GM12878 (cell line): Measurements from ENCODE around the gene HLA-DPB1. TPM values are rescaled to one million over a fixed set of nuclear protein-coding genes. Genes with fewer than 3 reads are reported as not detected.

Source experiments
- ATAC-seq: fragments of 200-7000 bp; cut with Tn5 transposase; 3 replicates; pipeline ENCODE4 v1.9.1; 2020; ENCODE audit warnings: mild to moderate bottlenecking, moderate library complexity
- BruUV-seq: library from RNA; stranded (reverse); fragments of 400-500 nt; replicated peaks from 2 replicates; lab custom pipeline; 2021; lab: Mats Ljungman, UMichigan
- CTCF ChIA-PET: fragments of 300-600 bp; sonication (Branson Sonifier 250); formaldehyde crosslinking; extraction: SDS; loops from one replicate; lab custom pipeline; 2021; ENCODE audit warnings: inconsistent platforms; lab: Yijun Ruan, JAX
- POLR2A ChIA-PET: fragments of 350-600 bp; formaldehyde crosslinking; extraction: SDS; loops from one replicate; lab custom pipeline; 2021; ENCODE audit warnings: inconsistent platforms; lab: Charles Lee
- RAD21 ChIA-PET: fragments of 300-600 bp; sonication (Branson Sonifier 250); formaldehyde crosslinking; loops from one replicate; lab custom pipeline; 2023; ENCODE audit warnings: antibody characterized with exemption; ENCODE audit not compliant: unreplicated experiment; lab: Charles Lee
- SMC1A ChIA-PET: fragments of 300-600 bp; sonication (Branson Sonifier 250); formaldehyde crosslinking; loops from one replicate; lab custom pipeline; 2023; ENCODE audit not compliant: unreplicated experiment, uncharacterized antibody; lab: Charles Lee
- DNase-seq: peaks from one replicate; pipeline ENCODE4 v3.0.0-alpha.2; 2011; ENCODE audit warnings: low read depth, low spot score
- FAIRE-seq: peaks from 3 replicates; lab custom pipeline; 2011; peaks lifted over from hg19 to GRCh38; lab: Jason Lieb, UNC
- H2AFZ ChIP-seq: 2 replicates; pipeline ENCODE4 v1.6.0; 2011; ENCODE audit warnings: low read depth, low read length, control low read depth; ENCODE audit not compliant: control insufficient read depth
- H3K27ac ChIP-seq: 2 replicates; pipeline ENCODE4 v1.5.1; 2011; ENCODE audit warnings: control low read depth; ENCODE audit not compliant: control insufficient read depth, insufficient read depth
- H3K27me3 ChIP-seq, 2 experiments: replicated peaks in 1 of 2; 2 replicates each; pipeline versions ENCODE4 v1.6.0 to v1.6.1; 2011; ENCODE audit warnings: low read length in 1 of 2; ENCODE audit not compliant: control insufficient read depth in 2 of 2, insufficient read depth in 2 of 2
- H3K36me3 ChIP-seq, 2 experiments: 2 replicates each; pipeline ENCODE4 v1.5.1; 2011; ENCODE audit warnings: low read length in 1 of 2; ENCODE audit not compliant: control insufficient read depth in 2 of 2, insufficient read depth in 2 of 2
- H3K4me1 ChIP-seq: 2 replicates; pipeline ENCODE4 v1.6.1; 2011; ENCODE audit warnings: mild to moderate bottlenecking, low read length, moderate library complexity, mixed read lengths; ENCODE audit not compliant: control insufficient read depth, insufficient read depth
- H3K4me2 ChIP-seq: 2 replicates; pipeline ENCODE4 v1.6.0; 2011; ENCODE audit warnings: control low read depth; ENCODE audit not compliant: control insufficient read depth, insufficient read depth
- H3K4me3 ChIP-seq: fragments of 200-600 bp; sonication (generic); 2 replicates; pipeline ENCODE4 v1.5.1; 2016
- H3K79me2 ChIP-seq: 2 replicates; pipeline ENCODE4 v1.6.0; 2011; ENCODE audit warnings: low read length; ENCODE audit not compliant: control insufficient read depth, insufficient read depth
- H3K9ac ChIP-seq: 2 replicates; pipeline ENCODE4 v1.8.0; 2011; ENCODE audit warnings: low read length, control low read depth, mixed read lengths; ENCODE audit not compliant: control insufficient read depth, insufficient read depth
- H3K9me3 ChIP-seq: replicated peaks from 3 replicates; pipeline ENCODE4 v1.5.1; 2011; ENCODE audit warnings: mild to moderate bottlenecking, low read length; ENCODE audit not compliant: control insufficient read depth, insufficient read depth
- H4K20me1 ChIP-seq: 2 replicates; pipeline ENCODE4 v1.6.0; 2011; ENCODE audit not compliant: control insufficient read depth, insufficient read depth
- CEBPZ ChIP-seq: fragments of 150-350 bp; IDR thresholded peaks from 2 replicates; pipeline ENCODE4 v1.6.1; 2016; ENCODE audit warnings: low read depth, low read length
- IKZF2 ChIP-seq, 2 experiments: fragments of 450-650 bp; IDR thresholded peaks; 2 replicates each; pipeline ENCODE4 v1.6.1; 2017; ENCODE audit warnings: mild to moderate bottlenecking in 2 of 2, moderate library complexity in 2 of 2
- KDM1A ChIP-seq: fragments of 200-600 bp; sonication (generic); IDR thresholded peaks from 2 replicates; pipeline ENCODE4 v1.6.1; 2016; ENCODE audit warnings: borderline replicate concordance
- MTA3 ChIP-seq: IDR thresholded peaks from 2 replicates; pipeline ENCODE4 v1.6.1; 2012; ENCODE audit warnings: low read length, inconsistent platforms, borderline replicate concordance
- NFXL1 ChIP-seq: fragments of 450-650 bp; IDR thresholded peaks from 2 replicates; pipeline ENCODE4 v1.6.1; 2017; ENCODE audit warnings: antibody characterized with exemption, mild to moderate bottlenecking, borderline replicate concordance
- YBX1 ChIP-seq: fragments of 450-650 bp; IDR thresholded peaks from 2 replicates; pipeline ENCODE4 v1.6.1; 2016; ENCODE audit warnings: antibody characterized with exemption
- WGBS: methylation state at CpG from one replicate; pipeline ENCODE4 v1.1.6; 2016; ENCODE audit warnings: low lambda C conversion rate; ENCODE audit not compliant: insufficient replicate concordance, insufficient coverage; ENCODE audit errors: missing lambda C conversion rate; 5-methylcytosine and 5-hydroxymethylcytosine counted together
- in situ Hi-C: fragments of 300-500 bp; cut with MboI; formaldehyde crosslinking; loops from 9 replicates; pipeline ENCODE4 v1.14.3; 2018; ENCODE audit warnings: mixed read lengths
- intact Hi-C: fragments of 100-400 bp; cut with micrococcal nuclease; formaldehyde crosslinking; loops from one replicate; pipeline ENCODE4 v1.14.2; 2022; ENCODE audit not compliant: unreplicated experiment
- polyA plus RNA-seq, 11 experiments: library from polyadenylated mRNA; depleted of rRNA in 4 of 11; unstranded in 6 of 11; stranded (reverse) in 5 of 11; fragments of >200 nt; fragmentation: Nextera tagmentation in 4 of 11; fragmentation: Illumina TruSeq in 1 of 11; extraction: Ambion mirVana in 4 of 11; extraction: Trizol in 1 of 11; gene quantifications; 1 replicate in 1 of 11; 2 replicates in 10 of 11; pipeline versions ENCODE4 v1.2.1 to v1.2.3, GENCODE V29; 2011 to 2016; ENCODE audit warnings: inconsistent platforms in 2 of 11, missing spikeins in 2 of 11, low read depth in 1 of 11
- total RNA-seq, 4 experiments: library from RNA; depleted of rRNA in 3 of 4; stranded (reverse); fragments of >200 nt in 3 of 4; fragmentation: Illumina TruSeq in 1 of 4; extraction: Trizol in 1 of 4; gene quantifications; 2 replicates each; pipeline versions ENCODE4 v1.2.1 to v1.2.3, GENCODE V29; 2013 to 2021
- TF ChIP-seq, protein P1 (sequence below): IDR thresholded peaks from 2 replicates; pipeline ENCODE4 v1.6.1; 2011; ENCODE audit warnings: mild to moderate bottlenecking, low read depth, low read length, moderate library complexity; ENCODE audit not compliant: insufficient replicate concordance
- TF ChIP-seq, protein P2 (sequence below): IDR thresholded peaks from 2 replicates; pipeline ENCODE4 v1.6.1; 2012; ENCODE audit warnings: improper control_type of control experiment, low read depth, low read length; ENCODE audit not compliant: insufficient replicate concordance
- TF ChIP-seq, protein P3 (sequence below): fragments of 450-650 bp; IDR thresholded peaks from 2 replicates; pipeline ENCODE4 v1.6.1; 2017; ENCODE audit warnings: low read depth, mild to moderate bottlenecking, moderate library complexity

Gene HLA-DPB1
- total and polyA plus RNA-seq, 10 of the 15 experiments (the other 5 are each of a cell fraction or from before 2014, with no cell fraction given) = 101 to 675 (median 352) TPM

- Histone ChIP-seq H3K4me2 (peak overlapping the region; percentile 49), H3K4me1 (peaks cover 44% of the 10 kb centered on the region), H3K79me2 (no peaks in the 10 kb centered on the region), H3K9me3 (no peaks in the 10 kb centered on the region; the same call in 2 of the 3 replicates), H2AFZ (0 out of 2 replicates have a peak overlapping the region, but pooled peaks have one; percentile 17), H3K9ac (no peak overlapping the region), H3K36me3 (no peaks in the 10 kb centered on the region), H3K4me3 (no peak overlapping the region), H4K20me1 (no peaks in the 10 kb centered on the region), H3K27ac (no peak overlapping the region), H3K27me3 (peaks cover 0 to 2% of the 10 kb centered on the region in 2 experiments; a peak in 2 of 4 replicates)
- in situ Hi-C loops (loop anchor here (5.0 kb wide), 1 partner anchor 129 kb away; no protein-coding TSS in a partner anchor), intact Hi-C loops (no loop called here)
- POLR2A ChIA-PET = interaction anchor here (1.1 to 1.4 kb wide), 2 partner anchors 88 to 125 kb away, joined by 3 read pairs; no protein-coding TSS in a partner anchor
- no TSS peak for BruUV-seq
- DNase-seq (no peak), ATAC-seq (peak; percentile 10; the same call in 1 of the 3 replicates), FAIRE-seq (no peak)
- 7% methylated on average over 9 of the region's 9 CpGs for WGBS
- RAD21 ChIA-PET = interaction anchor here (0.8 to 4.2 kb wide), 5 partner anchors 9 to 103 kb away, joined by 3 to 19 read pairs (median 3); no protein-coding TSS in a partner anchor
- SMC1A ChIA-PET = interaction anchor here (0.7 to 8.9 kb wide), 7 partner anchors 11 to 131 kb away, joined by 3 to 139 read pairs (median 4); partner anchors contain the start of genes HLA-DOA and HLA-DPA1
- CTCF ChIA-PET = interaction anchor here (0.6 to 8.9 kb wide), 21 partner anchors 9 to 217 kb away, joined by 3 to 184 read pairs (median 4); partner anchors contain the start of gene HLA-DPB1
- TF ChIP-seq, protein P1, sequence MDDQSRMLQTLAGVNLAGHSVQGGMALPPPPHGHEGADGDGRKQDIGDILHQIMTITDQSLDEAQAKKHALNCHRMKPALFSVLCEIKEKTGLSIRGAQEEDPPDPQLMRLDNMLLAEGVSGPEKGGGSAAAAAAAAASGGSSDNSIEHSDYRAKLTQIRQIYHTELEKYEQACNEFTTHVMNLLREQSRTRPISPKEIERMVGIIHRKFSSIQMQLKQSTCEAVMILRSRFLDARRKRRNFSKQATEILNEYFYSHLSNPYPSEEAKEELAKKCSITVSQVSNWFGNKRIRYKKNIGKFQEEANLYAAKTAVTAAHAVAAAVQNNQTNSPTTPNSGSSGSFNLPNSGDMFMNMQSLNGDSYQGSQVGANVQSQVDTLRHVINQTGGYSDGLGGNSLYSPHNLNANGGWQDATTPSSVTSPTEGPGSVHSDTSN = peak; percentile 59
- TF ChIP-seq MTA3 (no peak), KDM1A (no peak), IKZF2 (IDR thresholded peaks at IDR 0.05) (no peak), YBX1 (no peak), CEBPZ (no peak), NFXL1 (no peak)
- TF ChIP-seq, protein P2, sequence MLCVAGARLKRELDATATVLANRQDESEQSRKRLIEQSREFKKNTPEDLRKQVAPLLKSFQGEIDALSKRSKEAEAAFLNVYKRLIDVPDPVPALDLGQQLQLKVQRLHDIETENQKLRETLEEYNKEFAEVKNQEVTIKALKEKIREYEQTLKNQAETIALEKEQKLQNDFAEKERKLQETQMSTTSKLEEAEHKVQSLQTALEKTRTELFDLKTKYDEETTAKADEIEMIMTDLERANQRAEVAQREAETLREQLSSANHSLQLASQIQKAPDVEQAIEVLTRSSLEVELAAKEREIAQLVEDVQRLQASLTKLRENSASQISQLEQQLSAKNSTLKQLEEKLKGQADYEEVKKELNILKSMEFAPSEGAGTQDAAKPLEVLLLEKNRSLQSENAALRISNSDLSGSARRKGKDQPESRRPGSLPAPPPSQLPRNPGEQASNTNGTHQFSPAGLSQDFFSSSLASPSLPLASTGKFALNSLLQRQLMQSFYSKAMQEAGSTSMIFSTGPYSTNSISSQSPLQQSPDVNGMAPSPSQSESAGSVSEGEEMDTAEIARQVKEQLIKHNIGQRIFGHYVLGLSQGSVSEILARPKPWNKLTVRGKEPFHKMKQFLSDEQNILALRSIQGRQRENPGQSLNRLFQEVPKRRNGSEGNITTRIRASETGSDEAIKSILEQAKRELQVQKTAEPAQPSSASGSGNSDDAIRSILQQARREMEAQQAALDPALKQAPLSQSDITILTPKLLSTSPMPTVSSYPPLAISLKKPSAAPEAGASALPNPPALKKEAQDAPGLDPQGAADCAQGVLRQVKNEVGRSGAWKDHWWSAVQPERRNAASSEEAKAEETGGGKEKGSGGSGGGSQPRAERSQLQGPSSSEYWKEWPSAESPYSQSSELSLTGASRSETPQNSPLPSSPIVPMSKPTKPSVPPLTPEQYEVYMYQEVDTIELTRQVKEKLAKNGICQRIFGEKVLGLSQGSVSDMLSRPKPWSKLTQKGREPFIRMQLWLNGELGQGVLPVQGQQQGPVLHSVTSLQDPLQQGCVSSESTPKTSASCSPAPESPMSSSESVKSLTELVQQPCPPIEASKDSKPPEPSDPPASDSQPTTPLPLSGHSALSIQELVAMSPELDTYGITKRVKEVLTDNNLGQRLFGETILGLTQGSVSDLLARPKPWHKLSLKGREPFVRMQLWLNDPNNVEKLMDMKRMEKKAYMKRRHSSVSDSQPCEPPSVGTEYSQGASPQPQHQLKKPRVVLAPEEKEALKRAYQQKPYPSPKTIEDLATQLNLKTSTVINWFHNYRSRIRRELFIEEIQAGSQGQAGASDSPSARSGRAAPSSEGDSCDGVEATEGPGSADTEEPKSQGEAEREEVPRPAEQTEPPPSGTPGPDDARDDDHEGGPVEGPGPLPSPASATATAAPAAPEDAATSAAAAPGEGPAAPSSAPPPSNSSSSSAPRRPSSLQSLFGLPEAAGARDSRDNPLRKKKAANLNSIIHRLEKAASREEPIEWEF = no peak
- TF ChIP-seq, protein P3, sequence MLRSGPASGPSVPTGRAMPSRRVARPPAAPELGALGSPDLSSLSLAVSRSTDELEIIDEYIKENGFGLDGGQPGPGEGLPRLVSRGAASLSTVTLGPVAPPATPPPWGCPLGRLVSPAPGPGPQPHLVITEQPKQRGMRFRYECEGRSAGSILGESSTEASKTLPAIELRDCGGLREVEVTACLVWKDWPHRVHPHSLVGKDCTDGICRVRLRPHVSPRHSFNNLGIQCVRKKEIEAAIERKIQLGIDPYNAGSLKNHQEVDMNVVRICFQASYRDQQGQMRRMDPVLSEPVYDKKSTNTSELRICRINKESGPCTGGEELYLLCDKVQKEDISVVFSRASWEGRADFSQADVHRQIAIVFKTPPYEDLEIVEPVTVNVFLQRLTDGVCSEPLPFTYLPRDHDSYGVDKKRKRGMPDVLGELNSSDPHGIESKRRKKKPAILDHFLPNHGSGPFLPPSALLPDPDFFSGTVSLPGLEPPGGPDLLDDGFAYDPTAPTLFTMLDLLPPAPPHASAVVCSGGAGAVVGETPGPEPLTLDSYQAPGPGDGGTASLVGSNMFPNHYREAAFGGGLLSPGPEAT = no peak
Observed at GRCh38 chr6:33117811-33118277, 42.1 kb downstream of the HLA-DPB1 start.
